HepG2 (cell line): ENCODE measurements around the gene LDLRAD4. TPM values are rescaled to one million over a fixed set of nuclear protein-coding genes. Genes with fewer than 3 reads are reported as not detected.

Experiments used
- DPF2 ChIP-seq: sonication (generic); formaldehyde crosslinking; IDR thresholded peaks from 2 replicates; pipeline ENCODE4 v1.4.0; 2020; ENCODE audit warnings: mild to moderate bottlenecking, low read depth, missing genetic modification reagents, borderline replicate concordance
- KDM5A ChIP-seq: fragments of 200-600 bp; sonication (generic); IDR thresholded peaks from 2 replicates; pipeline ENCODE4 v1.7.0; 2018; ENCODE audit warnings: antibody characterized with exemption, mild to moderate bottlenecking, low read length, borderline replicate concordance
- MXD1 ChIP-seq: sonication (generic); formaldehyde crosslinking; IDR thresholded peaks from 2 replicates; pipeline ENCODE4 v1.4.0; 2020; ENCODE audit warnings: mild to moderate bottlenecking, missing genetic modification reagents
- NKX3-1 ChIP-seq: sonication (generic); formaldehyde crosslinking; IDR thresholded peaks from 2 replicates; pipeline ENCODE4 v1.5.0; 2020; ENCODE audit warnings: missing genetic modification reagents
- PAX8 ChIP-seq: sonication (generic); formaldehyde crosslinking; IDR thresholded peaks from 2 replicates; pipeline ENCODE4 v1.8.0; 2022; ENCODE audit warnings: mild to moderate bottlenecking, missing genetic modification reagents, borderline replicate concordance
- REXO4 ChIP-seq: sonication (generic); formaldehyde crosslinking; IDR thresholded peaks from 2 replicates; pipeline ENCODE4 v1.8.0; 2022; ENCODE audit warnings: missing genetic modification reagents, mild to moderate bottlenecking, borderline replicate concordance
- ZBTB10 ChIP-seq: sonication (generic); formaldehyde crosslinking; IDR thresholded peaks from 2 replicates; pipeline ENCODE4 v1.4.0; 2020; ENCODE audit warnings: missing genetic modification reagents, borderline replicate concordance
- ZNF318 ChIP-seq: sonication (generic); formaldehyde crosslinking; IDR thresholded peaks from 2 replicates; pipeline ENCODE4 v1.4.0; 2020; ENCODE audit warnings: mild to moderate bottlenecking, missing genetic modification reagents
- ZNF816 ChIP-seq: sonication (generic); formaldehyde crosslinking; IDR thresholded peaks from 2 replicates; pipeline ENCODE4 v1.8.0; 2022; ENCODE audit warnings: missing genetic modification reagents, mild to moderate bottlenecking, borderline replicate concordance
- polyA plus RNA-seq, 8 experiments: library from polyadenylated mRNA; depleted of rRNA in 3 of 8; stranded (reverse) in 7 of 8; unstranded in 1 of 8; fragments of >200 nt; fragmentation: Illumina TruSeq in 4 of 8; extraction: Trizol in 4 of 8; gene quantifications; 2 replicates each; pipeline versions ENCODE4 v1.2.1 to v1.2.3, GENCODE V29; 2011 to 2016; ENCODE audit warnings: low read depth in 4 of 8, missing spikeins in 1 of 8, mixed read lengths in 1 of 8; ENCODE audit not compliant: insufficient read depth in 1 of 8
- total RNA-seq, 5 experiments: library from RNA; depleted of rRNA; stranded (reverse); fragments of >200 nt; fragmentation: Illumina TruSeq; extraction: Trizol; gene quantifications; 2 replicates each; pipeline ENCODE4 v1.2.3, GENCODE V29; 2016; ENCODE audit warnings: low read depth in 1 of 5
- TF ChIP-seq, protein P1 (sequence below): sonication (generic); formaldehyde crosslinking; IDR thresholded peaks from 2 replicates; pipeline ENCODE4 v1.4.0; 2020; ENCODE audit warnings: missing genetic modification reagents
- TF ChIP-seq, protein P2 (sequence below): conservative IDR thresholded peaks from 2 replicates; pipeline ENCODE4 v1.6.1; 2018; ENCODE audit warnings: missing genetic modification reagents
- TF ChIP-seq, protein P3 (sequence below): sonication (generic); formaldehyde crosslinking; IDR thresholded peaks from 2 replicates; pipeline ENCODE4 v1.4.0; 2020; ENCODE audit warnings: mild to moderate bottlenecking, missing genetic modification reagents

LDLRAD4 gene
- total and polyA plus RNA-seq, 2 of the 13 experiments (the other 11 are each of a cell fraction or from before 2014, with no cell fraction given), result 13.6 to 20.9 TPM

GRCh38 chr18:13175754-13176210 lies 42.8 kb upstream of the LDLRAD4 start (continued):
- no peak for TF ChIP-seq ZNF318
- no peak for TF ChIP-seq ZNF816
- no peak; the same call in 1 of the 2 replicates for TF ChIP-seq MXD1 (CRISPR knock-in tag)
- TF ChIP-seq, protein P1, sequence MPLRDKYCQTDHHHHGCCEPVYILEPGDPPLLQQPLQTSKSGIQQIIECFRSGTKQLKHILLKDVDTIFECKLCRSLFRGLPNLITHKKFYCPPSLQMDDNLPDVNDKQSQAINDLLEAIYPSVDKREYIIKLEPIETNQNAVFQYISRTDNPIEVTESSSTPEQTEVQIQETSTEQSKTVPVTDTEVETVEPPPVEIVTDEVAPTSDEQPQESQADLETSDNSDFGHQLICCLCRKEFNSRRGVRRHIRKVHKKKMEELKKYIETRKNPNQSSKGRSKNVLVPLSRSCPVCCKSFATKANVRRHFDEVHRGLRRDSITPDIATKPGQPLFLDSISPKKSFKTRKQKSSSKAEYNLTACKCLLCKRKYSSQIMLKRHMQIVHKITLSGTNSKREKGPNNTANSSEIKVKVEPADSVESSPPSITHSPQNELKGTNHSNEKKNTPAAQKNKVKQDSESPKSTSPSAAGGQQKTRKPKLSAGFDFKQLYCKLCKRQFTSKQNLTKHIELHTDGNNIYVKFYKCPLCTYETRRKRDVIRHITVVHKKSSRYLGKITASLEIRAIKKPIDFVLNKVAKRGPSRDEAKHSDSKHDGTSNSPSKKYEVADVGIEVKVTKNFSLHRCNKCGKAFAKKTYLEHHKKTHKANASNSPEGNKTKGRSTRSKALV, result 0 out of 2 replicates have a peak, but pooled peaks have one; percentile 10
- no peak for TF ChIP-seq NKX3-1 (CRISPR knock-in tag)
- no peak for TF ChIP-seq PAX8 (CRISPR knock-in tag)
- TF ChIP-seq, protein P2, sequence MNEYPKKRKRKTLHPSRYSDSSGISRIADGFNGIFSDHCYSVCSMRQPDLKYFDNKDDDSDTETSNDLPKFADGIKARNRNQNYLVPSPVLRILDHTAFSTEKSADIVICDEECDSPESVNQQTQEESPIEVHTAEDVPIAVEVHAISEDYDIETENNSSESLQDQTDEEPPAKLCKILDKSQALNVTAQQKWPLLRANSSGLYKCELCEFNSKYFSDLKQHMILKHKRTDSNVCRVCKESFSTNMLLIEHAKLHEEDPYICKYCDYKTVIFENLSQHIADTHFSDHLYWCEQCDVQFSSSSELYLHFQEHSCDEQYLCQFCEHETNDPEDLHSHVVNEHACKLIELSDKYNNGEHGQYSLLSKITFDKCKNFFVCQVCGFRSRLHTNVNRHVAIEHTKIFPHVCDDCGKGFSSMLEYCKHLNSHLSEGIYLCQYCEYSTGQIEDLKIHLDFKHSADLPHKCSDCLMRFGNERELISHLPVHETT (CRISPR knock-in tag), result no peak
- TF ChIP-seq DPF2 (CRISPR knock-in tag), result no peak
- TF ChIP-seq, protein P3, sequence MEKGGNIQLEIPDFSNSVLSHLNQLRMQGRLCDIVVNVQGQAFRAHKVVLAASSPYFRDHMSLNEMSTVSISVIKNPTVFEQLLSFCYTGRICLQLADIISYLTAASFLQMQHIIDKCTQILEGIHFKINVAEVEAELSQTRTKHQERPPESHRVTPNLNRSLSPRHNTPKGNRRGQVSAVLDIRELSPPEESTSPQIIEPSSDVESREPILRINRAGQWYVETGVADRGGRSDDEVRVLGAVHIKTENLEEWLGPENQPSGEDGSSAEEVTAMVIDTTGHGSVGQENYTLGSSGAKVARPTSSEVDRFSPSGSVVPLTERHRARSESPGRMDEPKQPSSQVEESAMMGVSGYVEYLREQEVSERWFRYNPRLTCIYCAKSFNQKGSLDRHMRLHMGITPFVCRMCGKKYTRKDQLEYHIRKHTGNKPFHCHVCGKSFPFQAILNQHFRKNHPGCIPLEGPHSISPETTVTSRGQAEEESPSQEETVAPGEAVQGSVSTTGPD (CRISPR knock-in tag), result no peak
- TF ChIP-seq ZBTB10 (CRISPR knock-in tag), result no peak
- TF ChIP-seq REXO4 (CRISPR knock-in tag), result no peak
- no peak for TF ChIP-seq KDM5A
